Liver (tissue), 3 donors: ENCODE measurements around the gene LRRC4B.

Experiments
- FOXA2 ChIP-seq: IDR thresholded peaks from 2 replicates; pipeline ENCODE4 v1.6.1; 2016; ENCODE audit warnings: antibody characterized with exemption
- HNF4A ChIP-seq, 2 donors: conservative IDR thresholded peaks; 2 replicates each; pipeline ENCODE4 v1.6.1; 2016; ENCODE audit warnings: antibody characterized with exemption in 2 of 2, mild to moderate bottlenecking in 2 of 2
- JUND ChIP-seq, 2 donors: IDR thresholded peaks; 2 replicates each; pipeline ENCODE4 v1.6.1; 2016; ENCODE audit warnings: antibody characterized with exemption in 2 of 2
- RAD21 ChIP-seq, 2 donors: IDR thresholded peaks; 2 replicates each; pipeline ENCODE4 v1.6.1; 2016; ENCODE audit warnings: antibody characterized with exemption in 2 of 2, mild to moderate bottlenecking in 2 of 2
- REST ChIP-seq: IDR thresholded peaks from 2 replicates; pipeline ENCODE4 v1.6.1; 2016; ENCODE audit warnings: antibody characterized with exemption, mild to moderate bottlenecking
- TAF1 ChIP-seq: conservative IDR thresholded peaks from 2 replicates; pipeline ENCODE4 v1.6.1; 2016; ENCODE audit warnings: antibody characterized with exemption, mild to moderate bottlenecking
- YY1 ChIP-seq: IDR thresholded peaks from 2 replicates; pipeline ENCODE4 v1.6.1; 2016; ENCODE audit warnings: antibody characterized with exemption, mild to moderate bottlenecking
- TF ChIP-seq, protein P1 (sequence below): fragments of 150-350 bp; IDR thresholded peaks from 2 replicates; pipeline ENCODE4 v1.5.1; 2017; ENCODE audit warnings: improper control_type of control experiment, low read depth, low read length; ENCODE audit not compliant: missing input control
- TF ChIP-seq, protein P2 (sequence below): IDR thresholded peaks from 2 replicates; pipeline ENCODE4 v1.6.1; 2016; ENCODE audit warnings: antibody characterized with exemption
- TF ChIP-seq, protein P3 (sequence below): IDR thresholded peaks from 2 replicates; pipeline ENCODE4 v1.6.1; 2016; ENCODE audit warnings: antibody characterized with exemption
- donor health status: healthy.
- donor health status: healthy.

GRCh38 chr19:50551715-50552187, 16.5 kb downstream of the LRRC4B start:
- no peak for TF ChIP-seq YY1
- no peak for TF ChIP-seq REST
- TF ChIP-seq, protein P1, sequence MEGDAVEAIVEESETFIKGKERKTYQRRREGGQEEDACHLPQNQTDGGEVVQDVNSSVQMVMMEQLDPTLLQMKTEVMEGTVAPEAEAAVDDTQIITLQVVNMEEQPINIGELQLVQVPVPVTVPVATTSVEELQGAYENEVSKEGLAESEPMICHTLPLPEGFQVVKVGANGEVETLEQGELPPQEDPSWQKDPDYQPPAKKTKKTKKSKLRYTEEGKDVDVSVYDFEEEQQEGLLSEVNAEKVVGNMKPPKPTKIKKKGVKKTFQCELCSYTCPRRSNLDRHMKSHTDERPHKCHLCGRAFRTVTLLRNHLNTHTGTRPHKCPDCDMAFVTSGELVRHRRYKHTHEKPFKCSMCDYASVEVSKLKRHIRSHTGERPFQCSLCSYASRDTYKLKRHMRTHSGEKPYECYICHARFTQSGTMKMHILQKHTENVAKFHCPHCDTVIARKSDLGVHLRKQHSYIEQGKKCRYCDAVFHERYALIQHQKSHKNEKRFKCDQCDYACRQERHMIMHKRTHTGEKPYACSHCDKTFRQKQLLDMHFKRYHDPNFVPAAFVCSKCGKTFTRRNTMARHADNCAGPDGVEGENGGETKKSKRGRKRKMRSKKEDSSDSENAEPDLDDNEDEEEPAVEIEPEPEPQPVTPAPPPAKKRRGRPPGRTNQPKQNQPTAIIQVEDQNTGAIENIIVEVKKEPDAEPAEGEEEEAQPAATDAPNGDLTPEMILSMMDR, result no peak
- TF ChIP-seq JUND (IDR thresholded peaks at IDR 0.05), result no peak
- TF ChIP-seq, protein P2, sequence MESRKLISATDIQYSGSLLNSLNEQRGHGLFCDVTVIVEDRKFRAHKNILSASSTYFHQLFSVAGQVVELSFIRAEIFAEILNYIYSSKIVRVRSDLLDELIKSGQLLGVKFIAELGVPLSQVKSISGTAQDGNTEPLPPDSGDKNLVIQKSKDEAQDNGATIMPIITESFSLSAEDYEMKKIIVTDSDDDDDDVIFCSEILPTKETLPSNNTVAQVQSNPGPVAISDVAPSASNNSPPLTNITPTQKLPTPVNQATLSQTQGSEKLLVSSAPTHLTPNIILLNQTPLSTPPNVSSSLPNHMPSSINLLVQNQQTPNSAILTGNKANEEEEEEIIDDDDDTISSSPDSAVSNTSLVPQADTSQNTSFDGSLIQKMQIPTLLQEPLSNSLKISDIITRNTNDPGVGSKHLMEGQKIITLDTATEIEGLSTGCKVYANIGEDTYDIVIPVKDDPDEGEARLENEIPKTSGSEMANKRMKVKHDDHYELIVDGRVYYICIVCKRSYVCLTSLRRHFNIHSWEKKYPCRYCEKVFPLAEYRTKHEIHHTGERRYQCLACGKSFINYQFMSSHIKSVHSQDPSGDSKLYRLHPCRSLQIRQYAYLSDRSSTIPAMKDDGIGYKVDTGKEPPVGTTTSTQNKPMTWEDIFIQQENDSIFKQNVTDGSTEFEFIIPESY, result no peak
- TF ChIP-seq HNF4A (conservative IDR thresholded peaks at IDR 0.05), result no peak
- TF ChIP-seq, protein P3, sequence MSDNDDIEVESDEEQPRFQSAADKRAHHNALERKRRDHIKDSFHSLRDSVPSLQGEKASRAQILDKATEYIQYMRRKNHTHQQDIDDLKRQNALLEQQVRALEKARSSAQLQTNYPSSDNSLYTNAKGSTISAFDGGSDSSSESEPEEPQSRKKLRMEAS, result no peak
- no peak for TF ChIP-seq TAF1
- TF ChIP-seq FOXA2, result no peak
- TF ChIP-seq RAD21 (IDR thresholded peaks at IDR 0.05), result no peak
